Stimulated activated CD4-positive, alpha-beta T cell treated with anti-CD3 and anti-CD28 coated beads, Interleukin-1b, Interleukin-23, amount 100 ng/mL, for 1 hour (primary cell): ENCODE data around the gene PPIB.

Experiments used
- DNase-seq, 2 donors: peaks; one replicate each; pipeline ENCODE4 v3.0.0-alpha.2; 2020; ENCODE audit warnings: low read depth in 2 of 2

PPIB gene

GRCh38 chr15:64162869-64163658, at the start of gene PPIB:
PPIB (minus strand) TSS chr15:64163022; CDS start chr15:64162986, 36 bp downstream.
- DNase-seq = peak; percentile 88 to 89

- no peak for DNase-seq
Measured at GRCh38 chr15:64211696-64212095, 48.9 kb upstream of the PPIB start.

- no peak for DNase-seq
Measured at GRCh38 chr15:64210371-64210770, 47.5 kb upstream of the PPIB start.

GRCh38 chr15:64209680-64210334, 47.0 kb upstream of the PPIB start:
- no peak for DNase-seq

GRCh38 chr15:64205202-64205601, 42.4 kb upstream of the PPIB start:
- DNase-seq = no peak

DNA sequence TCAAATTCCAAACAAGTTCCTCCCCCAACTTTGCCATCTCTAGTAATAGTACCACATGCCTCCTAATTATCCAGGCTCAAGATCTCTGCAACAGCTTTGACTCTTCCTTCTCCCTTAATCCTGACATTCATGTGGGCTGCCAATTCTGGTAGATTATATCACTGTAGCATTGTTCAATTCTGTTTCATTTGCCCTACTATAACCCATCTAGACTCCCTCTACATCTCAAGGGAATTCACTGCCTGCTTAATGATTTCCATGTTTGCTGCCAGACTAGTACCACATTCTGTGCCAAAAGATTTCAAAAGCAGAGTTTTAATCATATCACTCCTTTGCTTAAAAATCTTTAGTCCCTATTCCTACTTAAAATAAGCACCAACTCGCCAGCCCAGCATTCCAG, 34.6 kb upstream of the PPIB start:
- DNase-seq = no peak

DNA sequence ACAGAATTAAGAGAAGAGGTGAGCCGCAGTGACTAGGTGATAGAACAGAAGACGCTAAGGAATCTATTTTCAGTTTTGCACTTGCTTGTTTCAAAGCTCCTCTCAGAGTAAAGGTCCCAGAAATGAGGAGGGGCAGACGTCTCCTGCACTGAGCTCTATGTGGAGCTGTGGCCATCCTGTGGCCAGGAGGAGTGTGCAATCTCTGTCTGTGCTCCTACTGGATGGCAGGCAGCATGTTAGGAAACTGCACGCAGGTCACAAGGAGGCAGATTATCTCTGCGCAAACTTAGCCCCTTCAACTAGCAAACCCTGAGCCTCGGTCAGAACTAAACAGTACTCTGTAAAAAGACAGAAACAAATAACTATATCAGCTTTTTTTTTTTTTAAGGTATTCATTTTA, 31.1 kb upstream of the PPIB start:
- DNase-seq = no peak

GRCh38 chr15:64191971-64192830, 29.4 kb upstream of the PPIB start:
- no peak for DNase-seq

GRCh38 chr15:64187396-64188191, 24.8 kb upstream of the PPIB start:
- no peak for DNase-seq

DNA sequence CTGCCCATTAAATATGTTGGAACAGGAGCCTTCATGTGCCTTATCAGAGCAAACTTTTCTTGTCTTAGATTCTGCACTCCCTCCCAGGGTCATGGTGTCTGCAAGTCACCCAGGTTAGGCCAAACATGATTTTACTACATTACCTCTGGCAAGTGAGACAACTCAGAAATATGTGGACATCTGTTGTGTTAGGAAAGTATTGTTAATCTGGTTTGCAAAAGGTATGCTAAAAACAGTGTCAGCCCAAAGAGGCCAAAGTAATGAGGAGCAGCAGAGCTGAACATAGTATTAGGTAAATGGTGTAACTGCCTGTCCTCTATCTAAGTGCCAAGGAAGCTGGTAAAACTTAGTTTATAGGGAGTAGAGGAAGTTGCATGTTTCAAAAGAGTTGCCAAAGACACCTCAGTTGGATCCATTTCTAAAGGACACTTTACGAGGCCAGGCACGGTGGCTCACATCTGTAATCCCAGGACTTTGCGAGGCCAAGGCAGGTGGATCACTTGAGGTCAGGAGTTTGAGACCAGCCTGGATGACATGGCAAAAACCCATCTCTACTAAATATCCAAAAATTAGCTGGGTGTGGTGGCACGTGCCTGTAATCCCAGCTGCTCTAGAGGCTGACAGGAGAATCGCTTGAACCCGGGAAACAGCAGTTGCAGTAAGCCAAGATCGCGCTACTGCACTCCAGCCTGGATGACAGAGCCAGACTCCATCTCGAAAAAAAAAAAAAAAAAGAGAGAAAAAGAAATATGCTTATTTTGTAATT, 22.5 kb upstream of the PPIB start:
- no peak for DNase-seq

DNA sequence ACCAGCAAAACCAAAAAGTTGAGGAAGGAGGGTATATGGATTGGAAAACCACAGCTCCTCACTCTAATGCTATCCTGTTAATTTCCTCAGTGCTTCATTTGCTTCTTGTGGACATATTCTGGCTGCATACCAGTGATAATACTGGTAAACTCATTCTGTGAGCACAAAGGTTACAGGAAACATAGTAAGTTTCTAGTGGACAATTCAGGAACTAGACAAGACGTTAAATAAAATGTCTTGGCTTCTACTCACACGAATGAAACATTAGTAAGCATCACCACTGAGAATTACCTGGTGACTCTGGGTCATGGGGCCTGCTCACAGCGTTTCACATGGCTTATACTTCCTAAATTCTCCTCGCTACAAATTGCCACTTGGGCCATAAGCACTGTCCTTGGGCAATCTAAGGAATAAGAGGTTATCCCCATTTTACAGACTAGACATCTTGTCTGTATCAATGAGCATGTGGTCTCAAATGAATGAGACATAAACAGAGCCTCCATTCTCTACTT, 20.1 kb upstream of the PPIB start:
- DNase-seq = no peak

DNA sequence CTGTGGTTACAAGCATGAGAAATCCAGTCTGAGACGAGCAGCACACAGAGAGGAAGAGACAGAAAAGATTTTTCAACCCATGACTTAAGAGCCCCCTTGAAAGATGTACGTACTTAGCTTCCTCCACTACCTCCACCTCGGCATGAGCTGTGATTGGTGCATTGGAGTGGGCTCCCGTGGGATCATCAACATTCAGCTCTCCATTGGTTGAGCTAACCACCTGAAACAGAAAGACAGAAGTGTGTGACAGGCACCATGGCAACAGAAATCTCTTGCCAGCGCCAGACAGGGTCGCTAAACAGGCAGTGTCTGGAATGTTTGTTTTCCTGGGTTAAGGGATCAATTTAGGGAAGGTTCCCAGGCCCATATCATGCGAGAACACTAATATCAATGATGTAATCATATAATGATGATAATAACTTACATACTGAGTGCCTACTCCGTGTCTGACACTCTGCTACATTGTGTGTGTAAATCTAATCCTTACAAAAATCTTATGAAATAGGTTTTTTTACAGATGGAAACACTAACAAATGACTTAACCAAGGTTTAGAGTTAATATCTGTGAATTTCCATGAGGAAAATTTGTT, 17.5 kb upstream of the PPIB start:
- no peak for DNase-seq

DNA sequence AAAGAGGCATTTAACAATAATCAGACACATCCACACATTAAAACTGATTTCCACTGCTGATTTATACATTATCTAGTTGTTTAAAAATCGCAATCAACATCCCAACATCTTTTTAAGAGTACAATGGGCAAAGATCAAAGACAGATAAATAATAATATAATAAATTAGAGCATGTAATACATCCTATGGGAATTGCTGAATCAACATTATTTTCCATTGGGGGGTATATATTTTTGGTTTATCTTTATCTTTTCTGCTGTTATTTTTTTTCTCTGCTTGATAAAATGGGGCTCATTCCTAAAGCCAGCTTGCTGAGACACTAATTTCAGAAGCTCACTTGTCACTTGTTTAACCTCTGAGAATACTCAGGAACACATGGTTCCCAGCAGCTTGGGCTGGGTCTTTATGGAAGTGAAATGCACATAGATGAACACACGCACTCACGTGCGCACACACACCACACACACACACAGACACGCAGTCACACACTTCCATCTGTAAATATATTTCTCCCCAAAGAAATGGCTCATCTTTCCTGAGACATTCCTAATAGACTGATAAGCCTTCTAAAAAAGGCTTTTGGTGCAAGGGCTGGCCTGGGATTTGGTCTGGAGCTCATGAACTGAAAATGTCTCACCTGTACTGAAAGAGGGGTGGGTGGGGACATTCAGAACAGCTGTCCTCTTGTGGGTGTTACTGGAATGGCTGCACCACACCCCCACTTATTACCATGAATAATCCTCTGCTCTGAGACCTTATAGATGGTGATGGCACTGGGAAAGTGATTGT, 3.5 kb upstream of the PPIB start:
- no peak for DNase-seq

- no peak for DNase-seq
Measured at GRCh38 chr15:64164436-64164835, 1.6 kb upstream of the PPIB start.

GRCh38 chr15:64163659-64164362, 989 bp upstream of the PPIB start:
- no peak for DNase-seq

GRCh38 chr15:64162478-64162868, 349 bp downstream of the PPIB start:
- DNase-seq = no peak

- no peak for DNase-seq
Measured at GRCh38 chr15:64161688-64162477, 939 bp downstream of the PPIB start.
